ENCODE measurements around the gene MAG.

DNA sequence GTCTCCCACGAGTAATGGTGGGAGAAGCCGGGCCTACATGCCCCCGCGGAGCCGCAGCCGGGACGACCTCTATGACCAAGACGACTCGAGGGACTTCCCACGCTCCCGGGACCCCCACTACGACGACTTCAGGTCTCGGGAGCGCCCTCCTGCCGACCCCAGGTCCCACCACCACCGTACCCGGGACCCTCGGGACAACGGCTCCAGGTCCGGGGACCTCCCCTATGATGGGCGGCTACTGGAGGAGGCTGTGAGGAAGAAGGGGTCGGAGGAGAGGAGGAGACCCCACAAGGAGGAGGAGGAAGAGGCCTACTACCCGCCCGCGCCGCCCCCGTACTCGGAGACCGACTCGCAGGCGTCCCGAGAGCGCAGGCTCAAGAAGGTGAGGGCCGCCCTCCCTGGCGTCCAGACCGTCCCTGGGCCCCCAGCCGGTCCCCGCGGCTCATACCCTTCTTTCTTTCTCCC lies 24.6 kb upstream of the MAG start:
- no peak for TF ChIP-seq STAT1 (conservative IDR thresholded peaks at IDR 0.05)
- no peak for TF ChIP-seq ZSCAN29 (IDR thresholded peaks at IDR 0.05)
- no peak for TF ChIP-seq CTCF (IDR thresholded peaks at IDR 0.05 in 2 of 3, conservative IDR thresholded peaks at IDR 0.05 in 1 of 3; ENCODE audit: control insufficient read depth in 2 of 3, extremely low read depth in 1 of 3, insufficient read depth in 1 of 3, low read depth in 3 of 3, low read length in 3 of 3)
- peak; percentile 38 for TF ChIP-seq POLR2A (IDR thresholded peaks at IDR 0.05; ENCODE audit: low read depth, low read length)
- TF ChIP-seq HCFC1 (IDR thresholded peaks at IDR 0.05; ENCODE audit: low read length), result no peak
- TF ChIP-seq EZH2 (IDR thresholded peaks at IDR 0.05; ENCODE audit: borderline replicate concordance, control insufficient read depth, low read depth, low read length), result no peak
- no peak for TF ChIP-seq CREB1 (IDR thresholded peaks at IDR 0.05; ENCODE audit: low read depth)
- TF ChIP-seq POLR2AphosphoS2 (IDR thresholded peaks at IDR 0.05; ENCODE audit: low read depth, low read length), result no peak; the same call in 1 of the 2 replicates
- no peak for TF ChIP-seq SREBF1 (IDR thresholded peaks at IDR 0.05; ENCODE audit: low read length)
- no peak for TF ChIP-seq CREM (IDR thresholded peaks at IDR 0.05; ENCODE audit: low read depth)

Data from GM12878 (cell line).